Right atrium auricular region (tissue), 2 donors: Measurements from ENCODE around the gene DHX8. TPM values are rescaled to one million over a fixed set of nuclear protein-coding genes. Genes with fewer than 3 reads are reported as not detected.

Experiments used
- DNase-seq: peaks from one replicate; pipeline ENCODE4 v3.0.0-alpha.2; 2019; ENCODE audit warnings: low spot score
- H3K27ac ChIP-seq, 2 donors: fragments of 200-600 bp; sonication (generic); 1 replicate in 1 of 2; 2 replicates in 1 of 2; pipeline ENCODE4 v1.5.1; 2016 to 2019
- H3K27me3 ChIP-seq, 2 donors: fragments of 200-600 bp; sonication (generic); one replicate each; pipeline versions ENCODE4 v1.5.1 to v1.6.0; 2017 to 2019
- H3K36me3 ChIP-seq: fragments of 200-600 bp; sonication (generic); one replicate; pipeline ENCODE4 v1.5.1; 2016
- H3K4me1 ChIP-seq, 2 donors: fragments of 200-600 bp; sonication (generic); one replicate each; pipeline versions ENCODE4 v1.5.1 to v1.6.0; 2017 to 2019
- H3K4me3 ChIP-seq, 2 donors: fragments of 200-600 bp; sonication (generic); 1 replicate in 1 of 2; 2 replicates in 1 of 2; pipeline ENCODE4 v1.5.1; 2017 to 2019; ENCODE audit warnings: mild to moderate bottlenecking in 1 of 2, moderate library complexity in 1 of 2
- H3K9me3 ChIP-seq, 2 donors: fragments of 200-600 bp; sonication (generic); one replicate each; pipeline ENCODE4 v1.5.1; 2019
- microRNA counts, 2 donors: library from miRNA; unstranded; fragments of <30 nt; microRNA quantifications; one replicate each; lab custom pipeline; 2016 to 2017
- total RNA-seq, 2 donors: library from RNA; depleted of rRNA; stranded (reverse); fragments of >200 nt; gene quantifications; one replicate each; pipeline ENCODE4 v1.1.0, GENCODE V29; 2016
- TF ChIP-seq, protein P1 (sequence below), 2 donors: fragments of 200-600 bp; sonication (generic); IDR thresholded peaks; one replicate each; pipeline ENCODE4 v1.5.1; 2019; ENCODE audit warnings: antibody characterized with exemption in 2 of 2

DHX8 gene
- total RNA-seq, 2 donors from 2014 or later = 18.5 to 26.1 TPM

DNA sequence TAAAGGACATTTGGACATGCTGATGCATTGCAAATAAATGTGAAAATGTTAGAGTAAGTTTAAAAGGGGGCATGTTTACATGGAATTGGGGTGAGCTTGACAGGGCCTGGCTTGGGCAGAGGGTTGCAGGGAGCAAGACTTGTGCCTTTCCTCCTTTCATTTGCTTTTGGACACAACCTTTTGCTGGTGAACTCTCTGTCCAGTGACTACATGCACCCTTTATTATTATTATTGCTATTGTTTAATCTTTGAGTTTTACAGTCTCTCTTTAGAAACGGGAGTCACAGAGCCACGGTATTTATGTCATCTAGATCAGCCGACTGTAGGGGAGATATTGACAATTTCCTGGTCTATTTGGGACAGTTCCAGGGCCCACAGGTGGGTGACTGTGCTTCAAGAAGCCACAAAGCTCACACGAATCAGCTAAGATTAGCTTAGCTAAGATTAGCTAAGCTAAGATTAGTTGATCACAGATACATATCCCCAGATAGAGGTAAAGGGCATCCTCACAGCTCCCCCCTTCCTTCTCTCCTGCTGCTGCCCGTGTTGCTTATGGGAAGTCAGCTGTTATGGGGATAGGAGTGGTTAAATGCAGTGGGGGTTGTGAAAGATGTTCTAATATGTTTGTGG lies 91.2 kb downstream of the DHX8 start:
- H3K36me3 ChIP-seq = no peaks in the 10 kb centered on the region
- TF ChIP-seq, protein P1, sequence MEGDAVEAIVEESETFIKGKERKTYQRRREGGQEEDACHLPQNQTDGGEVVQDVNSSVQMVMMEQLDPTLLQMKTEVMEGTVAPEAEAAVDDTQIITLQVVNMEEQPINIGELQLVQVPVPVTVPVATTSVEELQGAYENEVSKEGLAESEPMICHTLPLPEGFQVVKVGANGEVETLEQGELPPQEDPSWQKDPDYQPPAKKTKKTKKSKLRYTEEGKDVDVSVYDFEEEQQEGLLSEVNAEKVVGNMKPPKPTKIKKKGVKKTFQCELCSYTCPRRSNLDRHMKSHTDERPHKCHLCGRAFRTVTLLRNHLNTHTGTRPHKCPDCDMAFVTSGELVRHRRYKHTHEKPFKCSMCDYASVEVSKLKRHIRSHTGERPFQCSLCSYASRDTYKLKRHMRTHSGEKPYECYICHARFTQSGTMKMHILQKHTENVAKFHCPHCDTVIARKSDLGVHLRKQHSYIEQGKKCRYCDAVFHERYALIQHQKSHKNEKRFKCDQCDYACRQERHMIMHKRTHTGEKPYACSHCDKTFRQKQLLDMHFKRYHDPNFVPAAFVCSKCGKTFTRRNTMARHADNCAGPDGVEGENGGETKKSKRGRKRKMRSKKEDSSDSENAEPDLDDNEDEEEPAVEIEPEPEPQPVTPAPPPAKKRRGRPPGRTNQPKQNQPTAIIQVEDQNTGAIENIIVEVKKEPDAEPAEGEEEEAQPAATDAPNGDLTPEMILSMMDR (IDR thresholded peaks at IDR 0.05) = no peak
- H3K4me3 ChIP-seq = no peak overlapping the region
- no peak for DNase-seq
- no peak overlapping the region for H3K27ac ChIP-seq
- H3K4me1 ChIP-seq = peaks cover 0 to 26% of the 10 kb centered on the region in 2 donors
- no peaks in the 10 kb centered on the region for H3K27me3 ChIP-seq
- no peaks in the 10 kb centered on the region for H3K9me3 ChIP-seq

MicroRNAs within 50 kb of the gene (microRNA counts, 767-probe panel; counts per million panel counts)
- microRNA hsa-miR-2117 (lab: Ali Mortazavi, UCI) = 0 to 1,689 counts per million in 2 donors

Other genes with a start within 250 kb of the DHX8 start
- not detected for gene RNU2-1, start 250.0 kb upstream of the DHX8 start, total RNA-seq
- 10 to 100 TPM in 1 of 2 donors, 1 to 10 TPM in 1; 5.5 to 24.1 TPM for gene ARL4D, start 85.0 kb upstream of the DHX8 start, total RNA-seq
- 1 to 10 TPM; 3.1 to 5.0 TPM for gene ETV4, start 62.4 kb downstream of the DHX8 start, total RNA-seq
- 10 to 100 TPM in 1 of 2 donors, 1 to 10 TPM in 1; 3.9 to 13.8 TPM for gene MEOX1, start 177.9 kb downstream of the DHX8 start, total RNA-seq